Measurements from ENCODE around the gene SMARCA1. TPM values are rescaled to one million over a fixed set of nuclear protein-coding genes. Genes with fewer than 3 reads are reported as not detected.

The SMARCA1 gene
- total RNA-seq, 2 donors from 2014 or later: 17.6 to 25.4 TPM

DNA sequence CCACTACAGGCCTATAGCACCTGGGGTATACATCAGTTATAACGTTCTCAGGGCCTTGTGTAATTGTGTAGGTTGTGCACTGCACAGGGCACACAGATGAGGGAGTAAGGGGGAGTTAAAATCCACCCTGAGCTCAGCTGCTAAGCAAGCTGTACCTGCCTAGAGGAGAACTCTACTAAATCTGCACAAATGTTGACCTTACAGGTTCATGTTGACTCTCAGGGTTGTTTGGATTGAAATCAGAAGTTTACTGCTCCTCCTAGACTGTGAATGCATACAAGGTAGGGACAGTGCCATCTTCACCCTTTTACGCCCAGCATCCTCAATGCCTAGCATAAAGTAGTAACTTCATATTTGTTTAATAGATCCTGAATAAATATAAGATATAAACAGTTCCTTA lies 89.8 kb downstream of the SMARCA1 start:
- no peak for TF ChIP-seq POLR2A (IDR thresholded peaks at IDR 0.05)
- TF ChIP-seq, protein P1, sequence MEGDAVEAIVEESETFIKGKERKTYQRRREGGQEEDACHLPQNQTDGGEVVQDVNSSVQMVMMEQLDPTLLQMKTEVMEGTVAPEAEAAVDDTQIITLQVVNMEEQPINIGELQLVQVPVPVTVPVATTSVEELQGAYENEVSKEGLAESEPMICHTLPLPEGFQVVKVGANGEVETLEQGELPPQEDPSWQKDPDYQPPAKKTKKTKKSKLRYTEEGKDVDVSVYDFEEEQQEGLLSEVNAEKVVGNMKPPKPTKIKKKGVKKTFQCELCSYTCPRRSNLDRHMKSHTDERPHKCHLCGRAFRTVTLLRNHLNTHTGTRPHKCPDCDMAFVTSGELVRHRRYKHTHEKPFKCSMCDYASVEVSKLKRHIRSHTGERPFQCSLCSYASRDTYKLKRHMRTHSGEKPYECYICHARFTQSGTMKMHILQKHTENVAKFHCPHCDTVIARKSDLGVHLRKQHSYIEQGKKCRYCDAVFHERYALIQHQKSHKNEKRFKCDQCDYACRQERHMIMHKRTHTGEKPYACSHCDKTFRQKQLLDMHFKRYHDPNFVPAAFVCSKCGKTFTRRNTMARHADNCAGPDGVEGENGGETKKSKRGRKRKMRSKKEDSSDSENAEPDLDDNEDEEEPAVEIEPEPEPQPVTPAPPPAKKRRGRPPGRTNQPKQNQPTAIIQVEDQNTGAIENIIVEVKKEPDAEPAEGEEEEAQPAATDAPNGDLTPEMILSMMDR (IDR thresholded peaks at IDR 0.05): no peak
- H3K27me3 ChIP-seq: no peaks in the 10 kb centered on the region
- no peaks in the 10 kb centered on the region for H3K9me3 ChIP-seq
- WGBS, 2 donors: 56 to 71% methylated on average over 2 of the region's 2 CpGs
- H3K4me3 ChIP-seq: no peak overlapping the region
- no peak overlapping the region for H3K27ac ChIP-seq
- DNase-seq: no peak
- ATAC-seq: no peak
- H3K36me3 ChIP-seq (replicated peaks in 1 of 2; ENCODE audit: insufficient read depth in 1 of 2, low read depth in 2 of 2): no peaks in the 10 kb centered on the region
- intact Hi-C loops (cut with DNase I): no loop called here
- no peaks in the 10 kb centered on the region for H3K4me1 ChIP-seq

DNA sequence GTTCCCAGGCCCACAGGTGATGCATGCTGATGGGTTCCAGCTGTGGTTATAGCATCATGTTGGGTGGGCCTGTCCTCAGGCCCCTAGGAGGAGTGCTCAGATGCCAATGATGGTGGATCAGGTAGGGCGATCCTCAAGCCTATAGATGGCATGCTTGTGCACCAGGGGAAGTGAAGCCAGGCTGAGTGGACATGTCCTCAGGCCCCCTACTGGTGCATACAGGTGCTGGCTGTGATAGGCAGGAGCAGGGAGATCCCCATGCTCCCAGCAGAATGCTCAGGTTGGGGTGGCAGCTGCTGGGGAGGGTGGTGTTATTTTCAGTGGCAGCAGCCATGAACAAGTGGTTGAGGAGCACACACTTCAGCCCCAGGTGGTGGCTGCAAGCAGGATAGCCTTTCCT lies 96.0 kb downstream of the SMARCA1 start:
- TF ChIP-seq POLR2A (IDR thresholded peaks at IDR 0.05): no peak
- DNase-seq (no peak), ATAC-seq (no peak)
- intact Hi-C loops (cut with DNase I): no loop called here
- no peaks in the 10 kb centered on the region for H3K27me3 ChIP-seq
- no peak overlapping the region for H3K27ac ChIP-seq
- no peaks in the 10 kb centered on the region for H3K4me1 ChIP-seq
- no peaks in the 10 kb centered on the region for H3K36me3 ChIP-seq (replicated peaks in 1 of 2; ENCODE audit: insufficient read depth in 1 of 2, low read depth in 2 of 2)
- WGBS, 2 donors: no CpG with 5 or more reads among the region's 1 CpG
- H3K4me3 ChIP-seq: no peak overlapping the region
- no peaks in the 10 kb centered on the region for H3K9me3 ChIP-seq

DNA sequence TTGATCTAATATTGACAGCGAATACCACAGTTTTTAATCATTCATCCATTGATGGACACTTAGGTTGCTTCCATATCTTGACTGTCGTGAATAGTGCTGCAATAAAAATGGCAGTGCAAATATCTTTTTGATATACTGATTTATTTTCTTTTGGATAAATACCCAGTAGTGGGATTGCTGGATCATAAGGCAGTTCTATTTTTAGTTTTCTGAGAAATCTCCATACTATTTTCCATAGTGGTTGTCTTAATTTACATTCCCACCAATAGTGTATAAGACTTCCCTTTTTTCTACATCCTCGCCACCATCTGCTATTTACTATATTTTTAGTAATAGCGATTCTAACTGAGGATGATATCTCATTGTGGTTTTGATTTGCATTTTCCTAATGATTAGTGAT lies 100.1 kb downstream of the SMARCA1 start:
- intact Hi-C loops (cut with DNase I): no loop called here
- no peaks in the 10 kb centered on the region for H3K4me1 ChIP-seq
- ATAC-seq: no peak
- TF ChIP-seq, protein P1 (IDR thresholded peaks at IDR 0.05): no peak
- no peak for TF ChIP-seq POLR2A (IDR thresholded peaks at IDR 0.05)
- no peak for DNase-seq
- no peak overlapping the region for H3K27ac ChIP-seq
- H3K9me3 ChIP-seq: no peaks in the 10 kb centered on the region
- no peaks in the 10 kb centered on the region for H3K27me3 ChIP-seq
- WGBS, 2 donors: 84 to 93% methylated on average over 4 of the region's 4 CpGs
- no peaks in the 10 kb centered on the region for H3K36me3 ChIP-seq (replicated peaks in 1 of 2; ENCODE audit: insufficient read depth in 1 of 2, low read depth in 2 of 2)
- no peak overlapping the region for H3K4me3 ChIP-seq

DNA sequence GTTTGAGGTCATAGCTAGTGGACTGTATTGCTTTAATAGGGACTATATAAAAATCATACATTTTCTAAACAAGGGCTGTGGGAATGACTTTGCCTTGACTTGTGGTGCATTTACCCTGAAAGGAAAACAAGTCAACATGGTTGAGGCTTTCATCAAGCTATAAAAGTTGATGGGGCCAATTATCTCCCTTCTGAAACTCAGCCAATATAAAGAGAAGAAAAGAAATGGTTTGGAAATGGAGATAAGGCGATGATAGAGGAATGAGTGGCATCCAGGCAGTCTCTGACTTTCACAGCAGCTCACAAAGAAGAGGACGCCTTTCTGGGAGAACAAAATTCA lies 118.7 kb downstream of the SMARCA1 start:
- Histone ChIP-seq H3K4me1 (no peaks in the 10 kb centered on the region), H3K4me3 (no peak overlapping the region), H3K9me3 (no peaks in the 10 kb centered on the region), H3K36me3 (replicated peaks in 1 of 2; ENCODE audit: insufficient read depth in 1 of 2, low read depth in 2 of 2) (no peaks in the 10 kb centered on the region), H3K27me3 (no peaks in the 10 kb centered on the region), H3K27ac (no peak overlapping the region)
- no peak for ATAC-seq
- no peak for DNase-seq
- intact Hi-C loops (cut with DNase I): no loop called here
- TF ChIP-seq POLR2A (IDR thresholded peaks at IDR 0.05): no peak
- TF ChIP-seq, protein P1 (IDR thresholded peaks at IDR 0.05): no peak
- 57 to 73% methylated on average over 2 of the region's 2 CpGs for WGBS, 2 donors

DNA sequence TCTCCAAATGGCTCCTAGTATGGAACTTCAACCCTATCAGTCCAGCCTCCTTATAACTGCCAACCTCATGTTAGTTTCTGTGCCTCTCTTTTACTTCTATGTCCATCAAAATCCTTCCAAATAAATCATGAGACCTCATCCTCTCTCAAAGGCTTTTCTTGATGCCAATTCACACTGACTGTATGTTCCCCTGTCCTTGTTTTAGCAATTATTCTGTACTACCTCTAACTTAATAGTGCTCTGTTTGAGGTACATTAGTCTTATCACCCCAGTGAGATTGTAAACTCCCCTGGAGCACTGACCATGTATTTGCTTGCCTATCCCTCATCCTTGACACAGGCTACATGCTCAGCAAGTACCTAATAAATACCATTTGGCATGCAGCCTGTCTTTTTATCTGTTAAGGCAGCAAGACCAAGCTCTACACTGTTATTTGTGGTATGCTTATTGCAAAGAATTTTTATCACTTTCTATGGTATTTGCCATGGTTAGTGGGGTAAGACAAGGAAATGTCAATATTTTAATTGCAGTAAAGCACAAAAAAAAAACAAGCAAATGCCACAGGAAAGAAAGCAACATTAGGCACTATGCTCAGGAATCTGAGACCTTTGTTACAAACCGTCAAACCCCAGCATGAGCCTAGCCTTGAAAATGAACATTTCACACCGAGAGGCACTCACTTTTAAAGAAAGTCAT lies 119.2 kb downstream of the SMARCA1 start:
- no peaks in the 10 kb centered on the region for H3K36me3 ChIP-seq (replicated peaks in 1 of 2; ENCODE audit: insufficient read depth in 1 of 2, low read depth in 2 of 2)
- intact Hi-C loops (cut with DNase I): no loop called here
- H3K9me3 ChIP-seq: no peaks in the 10 kb centered on the region
- TF ChIP-seq POLR2A (IDR thresholded peaks at IDR 0.05): no peak
- TF ChIP-seq, protein P1 (IDR thresholded peaks at IDR 0.05): no peak
- ATAC-seq (no peak), DNase-seq (no peak)
- no peak overlapping the region for H3K27ac ChIP-seq
- H3K4me3 ChIP-seq: no peak overlapping the region
- 17 to 26% methylated on average over 2 of the region's 2 CpGs for WGBS, 2 donors
- no peaks in the 10 kb centered on the region for H3K27me3 ChIP-seq
- H3K4me1 ChIP-seq: no peaks in the 10 kb centered on the region

Small RNA genes lying within 50 kb of the gene (small RNA-seq; reads per million reads assigned to genes)
- gene RF01169: not detected
- 11.0 reads per million, percentile 92 among the genes with 10 or more reads in this experiment for gene RNA5SP513
- gene RPS26P56: not detected

Other genes starting within 250 kb of the SMARCA1 start
- gene OCRL, start 16.8 kb upstream of the SMARCA1 start, total RNA-seq: 1 to 10 TPM; 7.3 to 9.1 TPM
- not detected for gene APLN, start 131.5 kb upstream of the SMARCA1 start, total RNA-seq
- 1 to 10 TPM in 1 of 2 donors, under 1 TPM in 1; 0.52 to 5.6 TPM for gene XPNPEP2, start 215.5 kb upstream of the SMARCA1 start, total RNA-seq